GM18526 (cell line): ENCODE measurements around the gene ADCY2.

Experiments used
- POLR2A ChIP-seq: IDR thresholded peaks from 3 replicates; pipeline ENCODE4 v1.6.1; 2011; ENCODE audit not compliant: insufficient read length; ENCODE audit errors: extremely low read depth

ADCY2 gene

GRCh38 chr5:7868773-7869473 lies 473.0 kb downstream of the ADCY2 start, which contains the start of the genes FASTKD3 and MTRR:
Gene FASTKD3, minus strand, starts transcription at chr5:7869031. Its CDS starts 948 bp downstream, at chr5:7868083.
Gene MTRR, plus strand, starts transcription at chr5:7869148. Its CDS starts 1,647 bp downstream, at chr5:7870795.
- peak; percentile 91 for TF ChIP-seq POLR2A

GRCh38 chr5:7869474-7870136 lies 473.7 kb downstream of the ADCY2 start:
- TF ChIP-seq POLR2A: no peak

GRCh38 chr5:7871653-7872052 lies 475.7 kb downstream of the ADCY2 start:
- TF ChIP-seq POLR2A: no peak

- TF ChIP-seq POLR2A: no peak
These were observed 476.7 kb downstream of the ADCY2 start for GRCh38 chr5:7872517-7873130.

- no peak for TF ChIP-seq POLR2A
These were observed 477.3 kb downstream of the ADCY2 start for GRCh38 chr5:7873216-7873615.

- TF ChIP-seq POLR2A: no peak
These were observed 478.7 kb downstream of the ADCY2 start for GRCh38 chr5:7874639-7875038.

- TF ChIP-seq POLR2A: no peak
These were observed 479.2 kb downstream of the ADCY2 start for GRCh38 chr5:7875151-7875550.

GRCh38 chr5:7876867-7877266 lies 480.9 kb downstream of the ADCY2 start:
- TF ChIP-seq POLR2A: no peak

- no peak for TF ChIP-seq POLR2A
These were observed 481.9 kb downstream of the ADCY2 start for GRCh38 chr5:7877851-7878250.

- no peak for TF ChIP-seq POLR2A
These were observed 482.5 kb downstream of the ADCY2 start for GRCh38 chr5:7878381-7878873.
